ENCODE results near the gene ACACA. TPM values are rescaled to one million over a fixed set of nuclear protein-coding genes. Genes with fewer than 3 reads are reported as not detected.

The ACACA gene
- total and polyA plus RNA-seq, 2 donors (not counting 1 experiment from before 2014, with no cell fraction given) = 45.2 to 123 TPM

- Histone ChIP-seq H4K20me1 (ENCODE audit: control insufficient read depth, extremely low read depth, insufficient read depth, low read length) (no peaks in the 10 kb centered on the region), H3K4me3 (replicated peaks in 1 of 4; ENCODE audit: control extremely low read depth in 1 of 4, insufficient read depth in 1 of 4, low read depth in 3 of 4, low read length in 4 of 4) (no peak overlapping the region), H3K9ac (ENCODE audit: insufficient read depth, low read length) (no peak overlapping the region), H3K79me2 (ENCODE audit: control insufficient read depth, insufficient read depth, low read length) (no peaks in the 10 kb centered on the region), H3K27ac (ENCODE audit: insufficient read depth, low read length) (no peak overlapping the region), H3K4me2 (ENCODE audit: extremely low read depth, insufficient read depth, low read length) (no peak overlapping the region), H3K4me1 (ENCODE audit: control insufficient read depth, extremely low read depth, insufficient read depth, low read length) (peaks cover 3% of the 10 kb centered on the region), H3K36me3 (ENCODE audit: control insufficient read depth, insufficient read depth, low read length) (peaks cover 7% of the 10 kb centered on the region), H3K27me3 (ENCODE audit: control insufficient read depth, insufficient read depth, low read length) (no peaks in the 10 kb centered on the region), H2AFZ (ENCODE audit: low read length) (no peak overlapping the region), H3K9me3 (ENCODE audit: control insufficient read depth, insufficient read depth, low read depth, low read length) (no peaks in the 10 kb centered on the region)
- peak; percentile 46 to 57 for DNase-seq (ENCODE audit: low read depth in 2 of 2)
- TF ChIP-seq CTCF (conservative IDR thresholded peaks at IDR 0.05 in 1 of 2, IDR thresholded peaks at IDR 0.05 in 1 of 2; ENCODE audit: low read depth in 1 of 2, low read length in 2 of 2) (peak; percentile 70 to 77), EZH2 (IDR thresholded peaks at IDR 0.05; ENCODE audit: low read length, missing control alignments) (no peak)
Measured at GRCh38 chr17:37239690-37240334, 166.8 kb downstream of the ACACA start.

DNA sequence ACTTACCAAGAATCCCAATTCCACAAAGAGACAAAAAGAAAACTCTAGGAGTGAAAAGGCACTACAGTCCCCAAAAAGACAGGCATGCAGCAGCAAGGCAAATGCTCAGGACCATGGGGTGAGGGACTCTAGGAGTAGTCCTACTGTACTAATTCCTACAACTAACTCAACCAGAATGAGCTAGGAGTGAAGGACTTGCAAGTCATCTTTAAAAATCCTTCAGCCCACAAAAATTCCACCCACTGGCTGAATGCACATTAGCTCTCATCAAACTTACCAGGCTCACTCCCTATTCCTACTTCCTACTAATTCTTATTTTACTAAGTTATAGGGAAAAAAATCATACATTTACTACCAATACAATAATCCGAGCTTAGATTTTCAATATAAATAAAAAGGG is 172.5 kb downstream of the ACACA start:
- peaks cover 4% of the 10 kb centered on the region for H3K36me3 ChIP-seq (ENCODE audit: control insufficient read depth, insufficient read depth, low read length)

DNA sequence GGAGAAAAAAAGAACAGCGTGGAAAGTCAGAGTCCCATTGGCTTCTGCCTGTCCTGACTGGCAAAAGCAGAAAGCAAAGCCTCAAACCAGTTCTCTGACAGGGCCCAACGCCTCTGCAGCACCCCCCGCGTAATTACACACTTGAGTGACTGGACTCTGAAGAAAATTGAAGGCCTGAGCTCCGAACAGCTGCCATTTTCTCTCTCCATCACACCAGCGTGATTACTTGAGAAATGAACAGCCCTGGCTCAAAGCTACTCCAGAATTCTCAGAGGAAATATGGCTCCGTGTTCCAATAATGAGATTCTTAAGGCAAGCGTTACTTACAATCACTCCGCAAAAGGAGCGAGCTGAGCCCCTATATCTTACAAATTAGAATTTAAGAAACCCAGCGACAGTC is 173.6 kb downstream of the ACACA start:
- Histone ChIP-seq H3K4me2 (ENCODE audit: extremely low read depth, insufficient read depth, low read length) (no peak overlapping the region), H3K79me2 (ENCODE audit: control insufficient read depth, insufficient read depth, low read length) (no peaks in the 10 kb centered on the region), H3K4me3 (replicated peaks in 1 of 4; ENCODE audit: control extremely low read depth in 1 of 4, insufficient read depth in 1 of 4, low read depth in 3 of 4, low read length in 4 of 4) (no peak overlapping the region), H3K27me3 (ENCODE audit: control insufficient read depth, insufficient read depth, low read length) (no peaks in the 10 kb centered on the region), H3K9me3 (ENCODE audit: control insufficient read depth, insufficient read depth, low read depth, low read length) (no peaks in the 10 kb centered on the region), H3K4me1 (ENCODE audit: control insufficient read depth, extremely low read depth, insufficient read depth, low read length) (no peaks in the 10 kb centered on the region), H3K9ac (ENCODE audit: insufficient read depth, low read length) (no peak overlapping the region), H3K27ac (ENCODE audit: insufficient read depth, low read length) (no peak overlapping the region), H4K20me1 (ENCODE audit: control insufficient read depth, extremely low read depth, insufficient read depth, low read length) (no peaks in the 10 kb centered on the region), H3K36me3 (ENCODE audit: control insufficient read depth, insufficient read depth, low read length) (peaks cover 4% of the 10 kb centered on the region), H2AFZ (ENCODE audit: low read length) (no peak overlapping the region)
- TF ChIP-seq EZH2 (IDR thresholded peaks at IDR 0.05; ENCODE audit: low read length, missing control alignments) = no peak
- TF ChIP-seq CTCF (conservative IDR thresholded peaks at IDR 0.05 in 1 of 2, IDR thresholded peaks at IDR 0.05 in 1 of 2; ENCODE audit: low read depth in 1 of 2, low read length in 2 of 2) = no peak
- no peak for DNase-seq (ENCODE audit: low read depth in 2 of 2)

More for the DNA sequence above, 172.5 kb downstream of the ACACA start:
- no peaks in the 10 kb centered on the region for H4K20me1 ChIP-seq (ENCODE audit: control insufficient read depth, extremely low read depth, insufficient read depth, low read length)
- no peak for TF ChIP-seq CTCF (conservative IDR thresholded peaks at IDR 0.05 in 1 of 2, IDR thresholded peaks at IDR 0.05 in 1 of 2; ENCODE audit: low read depth in 1 of 2, low read length in 2 of 2)
- no peak for TF ChIP-seq EZH2 (IDR thresholded peaks at IDR 0.05; ENCODE audit: low read length, missing control alignments)
- no peak overlapping the region for H3K4me2 ChIP-seq (ENCODE audit: extremely low read depth, insufficient read depth, low read length)
- H3K79me2 ChIP-seq (ENCODE audit: control insufficient read depth, insufficient read depth, low read length) = no peaks in the 10 kb centered on the region
- H2AFZ ChIP-seq (ENCODE audit: low read length) = no peak overlapping the region
- no peak overlapping the region for H3K27ac ChIP-seq (ENCODE audit: insufficient read depth, low read length)
- no peaks in the 10 kb centered on the region for H3K4me1 ChIP-seq (ENCODE audit: control insufficient read depth, extremely low read depth, insufficient read depth, low read length)
- H3K9ac ChIP-seq (ENCODE audit: insufficient read depth, low read length) = no peak overlapping the region
- H3K4me3 ChIP-seq (replicated peaks in 1 of 4; ENCODE audit: control extremely low read depth in 1 of 4, insufficient read depth in 1 of 4, low read depth in 3 of 4, low read length in 4 of 4) = no peak overlapping the region
- peak in 1 of 2 donors; percentile 75 for DNase-seq (ENCODE audit: low read depth in 2 of 2)
- H3K9me3 ChIP-seq (ENCODE audit: control insufficient read depth, insufficient read depth, low read depth, low read length) = no peaks in the 10 kb centered on the region
- no peaks in the 10 kb centered on the region for H3K27me3 ChIP-seq (ENCODE audit: control insufficient read depth, insufficient read depth, low read length)

Data from fibroblast of lung (primary cell).